GM12891 (cell line): ENCODE measurements around the gene LOC128125822.

ENCODE experiments used
- DNase-seq: peaks from one replicate; pipeline ENCODE4 v3.0.0; 2011; ENCODE audit warnings: low spot score; ENCODE audit not compliant: insufficient read length
- FAIRE-seq: peaks from 2 replicates; lab custom pipeline; 2011; peaks lifted over from hg19 to GRCh38; lab: Jason Lieb, UNC
- PAX5 ChIP-seq: IDR thresholded peaks from 2 replicates; pipeline ENCODE4 v1.6.1; 2011; ENCODE audit warnings: low read length, moderate library complexity, mild to moderate bottlenecking; ENCODE audit not compliant: insufficient read depth, severe bottlenecking
- POLR2A ChIP-seq: IDR thresholded peaks from 2 replicates; pipeline ENCODE4 v1.6.1; 2011; ENCODE audit warnings: low read depth, low read length, control low read depth
- POLR2AphosphoS5 ChIP-seq: IDR thresholded peaks from 2 replicates; pipeline ENCODE4 v1.6.1; 2011; ENCODE audit warnings: low read depth, low read length, control low read depth
- POU2F2 ChIP-seq: IDR thresholded peaks from 2 replicates; pipeline ENCODE4 v1.6.1; 2011; ENCODE audit warnings: low read depth, mild to moderate bottlenecking, control low read depth, low read length, moderate library complexity
- SPI1 ChIP-seq: IDR thresholded peaks from 2 replicates; pipeline ENCODE4 v1.6.1; 2011; ENCODE audit warnings: low read depth, low read length, control low read depth
- TAF1 ChIP-seq: IDR thresholded peaks from 2 replicates; pipeline ENCODE4 v1.6.1; 2011; ENCODE audit warnings: low read depth, low read length, control low read depth

Gene LOC128125822

DNA sequence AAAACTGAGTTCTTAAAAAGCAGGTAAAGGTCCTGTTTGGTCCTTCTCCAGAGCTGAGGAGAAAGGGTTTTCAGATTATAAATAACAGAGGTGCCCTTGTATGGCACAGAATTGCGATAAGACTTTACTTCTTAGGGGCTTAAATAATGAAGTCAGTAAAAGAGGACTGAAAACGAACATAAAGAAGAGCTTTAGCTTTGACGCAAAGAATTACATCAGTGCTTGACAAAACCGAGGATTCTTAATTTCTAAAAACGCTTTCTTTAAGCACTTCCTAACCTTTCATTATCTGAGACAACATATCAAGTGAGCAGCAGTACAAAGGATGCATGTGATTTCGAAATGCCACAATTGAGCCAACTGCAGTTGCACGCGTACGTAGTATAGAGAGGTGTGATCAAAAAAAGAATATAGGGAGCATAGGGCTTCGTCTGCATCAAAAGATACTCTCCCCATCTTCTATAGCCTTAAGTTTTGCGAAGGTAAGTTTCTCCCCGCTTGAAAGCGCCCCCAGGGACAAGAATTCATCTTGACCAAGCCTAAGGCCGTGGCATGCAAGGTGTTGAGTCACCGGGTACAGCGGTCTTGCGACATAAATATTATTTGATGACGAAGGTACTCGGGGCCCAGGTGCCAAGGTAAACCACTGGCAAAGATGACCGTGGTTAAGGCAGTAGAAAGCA is 778 bp upstream of the LOC128125822 start:
- no peak for TF ChIP-seq SPI1
- TF ChIP-seq PAX5 = no peak
- TF ChIP-seq TAF1 = no peak
- TF ChIP-seq POU2F2 = no peak
- DNase-seq (no peak), FAIRE-seq (no peak)

GRCh38 chr6:63572747-63573075 is 431 bp downstream of the LOC128125822 start:
- DNase-seq (peak; percentile 14), FAIRE-seq (no peak)
- TF ChIP-seq POLR2A (no peak), TAF1 (no peak)

- peak; percentile 39 for DNase-seq
- peak; percentile 50 for FAIRE-seq
- TF ChIP-seq POLR2A (peak; percentile 92), TAF1 (peak; percentile 57; the same call in 1 of the 2 replicates), POLR2AphosphoS5 (peak; percentile 82), POU2F2 (peak; percentile 64; the same call in 1 of the 2 replicates), SPI1 (0 out of 2 replicates have a peak, but pooled peaks have one; percentile 11), PAX5 (no peak)
Measured at GRCh38 chr6:63573076-63573898, 1.0 kb downstream of the LOC128125822 start.

- DNase-seq = no peak
Measured at GRCh38 chr6:63573899-63574553, 1.7 kb downstream of the LOC128125822 start.

GRCh38 chr6:63574554-63574900 is 2.2 kb downstream of the LOC128125822 start:
- TF ChIP-seq POLR2A = no peak
- no peak for TF ChIP-seq POU2F2
- TF ChIP-seq POLR2AphosphoS5 = no peak
- TF ChIP-seq SPI1 = no peak
- no peak for TF ChIP-seq TAF1
- TF ChIP-seq PAX5 = no peak
- no peak for DNase-seq
- FAIRE-seq = no peak

More at GRCh38 chr6:63573899-63574553, 1.7 kb downstream of the LOC128125822 start:
- no peak for FAIRE-seq
- TF ChIP-seq POLR2A (no peak), SPI1 (no peak), POU2F2 (no peak), TAF1 (no peak), PAX5 (no peak), POLR2AphosphoS5 (no peak)

- TF ChIP-seq SPI1 = no peak
- TF ChIP-seq POLR2A = no peak
- TF ChIP-seq TAF1 = no peak
- no peak for TF ChIP-seq PAX5
- TF ChIP-seq POU2F2 = no peak
- no peak for TF ChIP-seq POLR2AphosphoS5
- DNase-seq (no peak), FAIRE-seq (no peak)
Measured at GRCh38 chr6:63576147-63576772, 4.0 kb downstream of the LOC128125822 start.

DNA sequence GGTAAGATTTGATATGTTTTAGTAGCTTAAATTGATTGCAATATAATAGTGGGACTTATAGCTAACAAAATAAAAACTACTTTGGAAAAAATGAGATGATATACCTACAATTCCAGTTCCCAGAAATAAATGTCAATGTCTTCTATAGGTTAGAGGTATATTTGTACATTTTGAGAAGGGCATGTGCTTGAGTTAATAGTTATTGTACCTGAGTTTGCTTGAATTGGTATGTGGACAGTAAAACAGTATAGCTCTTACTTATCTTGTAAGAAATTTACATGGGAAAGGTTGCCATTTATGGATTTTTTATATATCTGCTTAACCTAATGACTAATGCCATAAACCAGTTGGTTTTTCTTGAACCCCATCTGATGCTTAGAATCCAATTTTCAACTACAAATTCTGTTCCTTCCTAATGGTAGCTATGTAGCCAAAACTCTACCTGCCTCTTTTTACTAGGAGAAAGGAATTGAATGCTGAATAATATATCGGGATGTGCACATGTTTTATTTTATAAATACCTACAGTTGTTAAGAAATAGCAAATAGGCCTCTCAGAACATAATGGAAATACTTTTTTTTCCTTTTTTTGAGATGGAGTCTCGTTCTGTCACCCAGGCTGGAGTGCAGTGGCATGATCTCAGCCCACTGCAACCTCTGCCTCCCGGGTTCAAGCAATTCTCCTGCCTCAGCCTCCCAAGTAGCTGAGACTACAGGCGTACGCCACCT is 4.9 kb downstream of the LOC128125822 start:
- no peak for TF ChIP-seq SPI1
- FAIRE-seq = no peak
- DNase-seq = no peak

- DNase-seq = no peak
- FAIRE-seq = no peak
- TF ChIP-seq PAX5 (no peak), SPI1 (no peak), TAF1 (no peak), POLR2A (no peak), POLR2AphosphoS5 (no peak), POU2F2 (no peak)
Measured at GRCh38 chr6:63578757-63579156, 6.5 kb downstream of the LOC128125822 start.

- TF ChIP-seq TAF1 = no peak
- no peak; the same call in 1 of the 2 replicates for TF ChIP-seq POLR2A
- no peak for TF ChIP-seq POU2F2
- no peak for TF ChIP-seq SPI1
- no peak for TF ChIP-seq POLR2AphosphoS5
- no peak for TF ChIP-seq PAX5
- FAIRE-seq (no peak), DNase-seq (no peak)
Measured at GRCh38 chr6:63579937-63580703, 7.8 kb downstream of the LOC128125822 start.
